HG03060 (cell line): ENCODE measurements around the gene ACE.

Source experiments
- ATAC-seq: cut with Tn5 transposase; IDR thresholded peaks from one replicate; pipeline ENCODE4 v1.9.1; 2021; ENCODE audit warnings: low read depth, moderate number of reproducible peaks; ENCODE audit not compliant: unreplicated experiment

Gene ACE

DNA sequence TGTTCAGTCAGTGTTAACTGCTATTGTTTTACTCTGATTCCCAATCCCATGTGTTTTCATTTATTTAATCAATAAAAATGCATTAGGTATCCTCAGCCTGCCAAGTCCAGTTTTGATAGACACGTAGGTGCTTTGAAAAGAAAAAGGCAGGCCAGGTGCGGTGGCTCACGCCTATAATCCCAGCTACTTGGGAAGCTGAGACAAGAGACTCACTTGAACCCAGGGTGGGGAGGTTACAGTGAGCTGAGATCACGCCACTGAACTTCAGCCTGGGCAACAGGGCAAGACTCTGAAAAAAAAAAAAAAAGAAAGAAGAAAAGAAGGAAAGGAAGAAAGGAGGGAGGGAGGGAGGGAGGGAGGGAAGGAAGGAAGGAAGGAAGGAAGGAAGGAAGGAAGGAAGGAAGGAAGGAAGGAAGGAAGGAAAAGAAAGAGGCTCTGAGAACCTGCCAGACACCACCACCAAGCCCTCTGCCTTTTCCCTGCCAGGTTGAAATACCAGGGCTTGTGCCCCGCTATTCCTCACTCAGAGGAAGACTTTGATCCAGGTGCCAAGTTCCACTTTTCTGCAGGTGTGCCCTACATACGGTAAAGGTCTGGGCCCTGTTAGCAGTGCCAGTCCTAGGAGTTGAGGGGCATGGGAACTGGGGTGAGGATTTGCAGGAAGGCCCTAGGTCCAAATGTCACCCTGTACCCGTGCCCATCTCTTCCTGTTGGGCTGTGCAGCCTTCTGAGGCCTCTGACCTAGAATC lies 36.2 kb downstream of the ACE start:
- no peak for ATAC-seq

- no peak for ATAC-seq
Observed at GRCh38 chr17:63514477-63514876, 37.6 kb downstream of the ACE start.

DNA sequence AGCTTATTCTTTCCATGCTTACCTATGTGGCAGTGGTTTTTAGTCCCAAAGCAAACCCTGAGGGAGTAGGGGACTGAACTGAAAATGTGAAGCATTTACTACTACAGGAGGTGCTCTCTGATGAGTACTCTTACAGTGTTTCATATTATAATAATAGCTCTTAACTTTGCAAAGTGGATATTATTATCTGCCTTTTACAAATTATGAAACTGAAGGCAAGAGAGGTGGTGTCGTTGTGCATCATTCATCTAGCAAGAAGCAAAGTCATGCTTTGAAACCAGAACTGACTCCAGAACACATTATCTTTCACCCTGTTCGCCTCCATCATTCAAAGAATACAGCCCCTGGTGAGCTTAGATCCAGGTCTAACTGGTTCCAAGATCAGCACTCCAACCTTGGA lies 38.1 kb downstream of the ACE start:
- ATAC-seq = no peak

GRCh38 chr17:63515426-63515825 lies 38.6 kb downstream of the ACE start:
- no peak for ATAC-seq

DNA sequence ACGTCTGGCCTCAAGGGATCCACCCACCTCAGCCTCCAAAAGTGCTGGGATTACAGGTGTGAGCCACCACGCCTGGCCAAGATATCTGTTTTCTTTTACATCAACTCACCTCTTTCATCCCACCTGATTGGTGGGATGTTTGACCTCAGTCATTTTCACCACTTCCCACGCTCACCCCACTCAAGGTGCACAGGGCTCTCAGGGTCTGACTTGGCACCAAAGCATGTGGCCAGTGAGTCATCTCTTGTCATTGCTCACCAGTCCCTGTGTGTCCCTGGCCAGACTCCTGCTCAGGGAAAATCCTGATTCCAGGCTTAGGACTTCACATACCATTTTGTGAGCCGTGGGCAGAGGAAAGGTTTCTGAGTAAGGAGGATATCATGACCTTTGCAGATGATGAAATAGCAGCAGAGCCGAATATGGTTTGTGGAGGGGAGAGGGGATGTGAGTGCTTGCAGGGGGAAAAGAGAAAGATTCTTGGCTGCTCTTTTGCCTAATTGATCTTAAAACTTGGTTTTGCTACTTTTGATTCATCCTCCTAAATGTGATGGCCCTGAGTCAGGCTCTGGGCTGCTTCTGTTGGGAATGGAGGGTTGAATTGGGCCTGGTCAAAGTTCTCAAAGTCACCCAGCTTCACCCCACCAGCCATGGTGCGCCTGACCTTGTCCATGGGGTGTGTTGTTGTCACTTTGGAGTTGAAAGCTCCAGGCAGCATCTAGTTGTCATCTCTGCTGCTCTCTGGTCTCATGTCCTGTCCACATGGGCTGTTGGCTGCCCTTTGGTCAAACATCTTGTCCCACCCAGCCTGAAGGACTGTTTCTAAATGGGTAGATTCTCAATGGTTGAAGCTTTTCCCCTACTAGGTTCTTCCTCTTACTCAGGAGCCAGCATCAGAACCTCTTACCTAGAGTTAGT lies 40.3 kb downstream of the ACE start:
- no peak for ATAC-seq

GRCh38 chr17:63517825-63518534 lies 41.1 kb downstream of the ACE start:
- ATAC-seq = no peak

DNA sequence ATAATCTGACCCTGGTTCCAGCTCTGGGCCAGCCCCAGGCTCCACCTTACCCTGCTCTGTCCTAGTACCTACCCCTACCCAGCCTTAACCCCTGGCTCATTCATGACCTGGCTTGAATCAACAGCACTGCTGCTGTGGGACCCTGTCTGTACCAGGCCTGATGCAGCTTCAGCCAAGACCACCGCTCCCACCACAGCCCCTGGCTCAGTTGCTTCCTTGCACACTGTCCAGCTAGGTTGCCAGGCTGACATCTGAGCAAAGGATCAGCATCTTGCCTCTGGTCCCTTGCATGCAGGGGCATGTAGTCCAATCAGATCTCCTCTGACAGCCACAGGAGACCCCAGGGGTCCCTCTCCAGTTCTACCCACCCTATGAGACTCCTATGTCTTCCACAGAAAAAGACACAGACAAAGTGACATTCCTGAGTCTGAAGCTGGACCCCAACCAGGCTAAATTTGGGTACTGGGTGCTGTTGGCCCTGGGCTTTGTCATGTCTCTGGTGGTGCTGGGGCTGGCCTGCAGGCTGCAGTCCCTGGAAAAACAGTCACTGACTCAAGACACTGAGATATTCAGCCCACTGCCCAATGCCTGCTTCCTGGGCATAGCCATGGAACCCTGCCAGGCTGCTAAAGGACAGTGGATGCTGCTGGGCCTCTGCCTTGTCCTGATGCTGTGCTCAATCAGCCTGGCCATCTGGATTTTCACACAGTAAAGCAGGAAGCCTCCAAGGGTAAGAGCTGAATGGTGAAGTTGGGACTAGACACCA lies 42.4 kb downstream of the ACE start:
- ATAC-seq = no peak

- ATAC-seq = no peak
Observed at GRCh38 chr17:63519972-63520882, 43.4 kb downstream of the ACE start.

GRCh38 chr17:63523253-63523855 lies 46.5 kb downstream of the ACE start, which contains the start of gene KCNH6:
Gene KCNH6 (plus strand): TSS chr17:63523358. CDS start chr17:63523414, 56 bp downstream.
- ATAC-seq = no peak

GRCh38 chr17:63524051-63524450 lies 47.2 kb downstream of the ACE start:
- ATAC-seq = no peak

DNA sequence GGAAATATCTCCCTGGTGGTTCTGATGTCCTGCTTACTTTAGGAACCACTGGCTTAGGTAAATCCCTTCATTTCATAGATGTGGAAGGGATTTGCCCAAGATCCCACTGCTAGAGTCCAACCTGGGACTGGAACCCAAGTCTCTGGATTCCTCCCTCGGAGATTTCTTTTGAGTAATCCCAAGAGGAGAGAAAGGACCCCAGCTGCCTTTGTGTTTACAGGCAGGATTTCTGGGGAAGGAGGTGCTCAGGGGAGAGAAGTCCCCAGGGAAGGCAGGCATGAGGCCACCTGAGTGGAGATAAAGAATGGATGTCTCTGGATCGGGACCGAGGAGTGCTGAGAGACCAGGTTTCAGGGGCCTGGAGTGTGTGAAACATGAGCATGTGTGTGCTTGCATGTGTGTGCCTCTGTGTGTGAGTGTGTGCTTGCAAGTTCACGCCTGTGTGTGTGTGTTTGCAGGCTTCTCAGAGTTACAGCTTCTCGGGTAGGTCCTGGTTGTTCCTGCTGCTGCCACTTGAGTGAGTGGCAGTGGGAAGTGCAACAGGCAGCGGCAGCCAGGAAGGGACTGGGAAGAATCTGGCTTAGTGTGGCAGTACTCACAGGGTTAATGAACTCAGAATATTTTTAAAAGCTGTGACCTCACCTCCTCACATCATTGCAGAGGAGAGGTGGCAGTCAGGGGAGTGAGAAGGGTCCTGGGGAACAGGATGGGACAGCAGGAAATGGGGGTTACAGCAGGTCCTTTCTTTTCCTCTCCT lies 48.5 kb downstream of the ACE start:
- no peak for ATAC-seq

DNA sequence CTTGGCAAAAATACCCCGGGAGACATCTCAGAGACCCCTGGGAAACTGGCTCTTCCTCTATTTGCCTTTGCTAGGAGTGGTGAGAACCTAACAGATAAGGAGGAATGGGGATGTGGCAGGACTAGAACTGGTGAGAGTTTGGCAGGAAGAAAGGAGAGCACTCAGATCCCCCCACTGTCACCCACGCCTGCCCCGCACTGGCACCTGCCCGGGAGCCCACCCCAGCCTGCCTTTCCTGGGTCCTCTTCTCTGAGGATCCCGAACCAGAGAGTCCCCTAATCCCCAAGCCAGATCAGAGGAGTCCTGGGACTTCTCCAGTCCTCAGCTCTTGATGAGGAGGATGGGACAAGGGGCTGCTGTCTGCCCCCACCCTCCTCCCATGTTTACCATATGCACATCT lies 50.0 kb downstream of the ACE start:
- no peak for ATAC-seq

GRCh38 chr17:63528183-63528582 lies 51.3 kb downstream of the ACE start:
- ATAC-seq = no peak

DNA sequence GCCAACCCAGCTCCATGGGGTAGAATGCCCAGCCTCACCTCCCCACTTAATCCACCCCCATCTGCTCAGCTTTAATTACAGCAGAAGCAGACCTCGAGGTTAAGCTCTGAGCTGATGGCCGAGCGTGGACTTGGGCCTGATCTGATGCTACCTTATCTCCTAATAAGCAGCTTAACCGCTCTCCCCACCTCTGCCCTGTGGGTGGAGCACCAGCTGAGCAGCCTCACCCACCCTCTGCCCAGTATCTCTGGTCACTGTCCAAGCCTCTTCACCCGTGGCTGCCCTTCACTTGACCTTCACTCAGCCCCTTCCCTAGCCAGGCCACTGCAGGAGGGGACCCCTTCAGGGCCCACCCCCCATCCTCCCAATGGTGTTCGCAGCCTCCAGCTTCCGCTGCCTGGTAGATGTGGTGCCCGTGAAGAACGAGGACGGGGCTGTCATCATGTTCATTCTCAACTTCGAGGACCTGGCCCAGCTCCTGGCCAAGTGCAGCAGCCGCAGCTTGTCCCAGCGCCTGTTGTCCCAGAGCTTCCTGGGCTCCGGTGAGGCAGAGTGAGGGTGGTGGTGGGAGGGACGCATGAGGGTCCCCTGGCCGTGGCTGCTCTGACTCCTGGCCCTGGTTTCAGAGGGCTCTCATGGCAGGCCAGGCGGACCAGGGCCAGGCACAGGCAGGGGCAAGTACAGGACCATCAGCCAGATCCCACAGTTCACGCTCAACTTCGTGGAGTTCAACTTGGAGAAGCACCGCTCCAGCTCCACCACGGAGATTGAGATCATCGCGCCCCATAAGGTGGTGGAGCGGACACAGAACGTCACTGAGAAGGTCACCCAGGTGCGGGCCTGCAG lies 53.1 kb downstream of the ACE start:
- ATAC-seq = no peak

DNA sequence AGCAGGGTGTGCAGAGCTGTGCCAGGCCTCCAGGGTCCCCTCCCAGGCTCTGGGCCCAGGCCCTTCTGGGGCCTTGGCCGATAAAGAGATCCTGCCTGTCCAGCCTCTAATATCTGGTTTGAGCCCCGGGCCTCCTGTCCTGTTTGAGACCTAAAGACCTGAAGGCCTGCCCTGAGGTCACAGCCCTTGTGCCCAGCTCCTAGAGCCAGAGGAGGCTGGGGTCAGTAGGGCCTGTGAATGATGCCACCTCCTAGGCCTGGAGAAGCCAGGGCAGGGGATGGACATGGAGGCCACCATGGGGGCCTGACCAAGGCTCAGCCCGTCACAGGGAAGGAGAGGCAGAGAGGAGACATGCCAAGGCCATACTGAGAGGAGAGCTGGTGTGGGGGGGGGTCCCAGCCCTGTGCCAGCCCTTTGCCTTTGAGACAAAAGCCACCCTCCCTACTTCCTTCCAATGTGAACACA lies 53.7 kb downstream of the ACE start:
- no peak for ATAC-seq

GRCh38 chr17:63531022-63531965 lies 54.4 kb downstream of the ACE start:
- ATAC-seq = no peak
